RWPE2 (cell line): Measurements from ENCODE around the gene RPP14.

Experiments
- ATAC-seq: fragments of 200-7000 bp; cut with Tn5 transposase; 3 replicates; pipeline ENCODE4 v1.9.1; 2021; ENCODE audit warnings: low read depth
- DNase-seq: peaks from one replicate; pipeline ENCODE4 v3.0.0-alpha.2; 2020; ENCODE audit warnings: low spot score
- H3K27ac ChIP-seq: fragments of 450-650 bp; 2 replicates; pipeline ENCODE4 v1.5.1; 2017; ENCODE audit warnings: mild to moderate bottlenecking; ENCODE audit not compliant: poor library complexity, severe bottlenecking
- H3K27me3 ChIP-seq: fragments of 250-450 bp; sonication (Bioruptor Pico); 2 replicates; pipeline ENCODE4 v1.5.1; 2021; ENCODE audit warnings: mild to moderate bottlenecking, moderate library complexity; ENCODE audit not compliant: insufficient read depth, poor library complexity, severe bottlenecking
- H3K36me3 ChIP-seq: fragments of 250-450 bp; sonication (Bioruptor Pico); 2 replicates; pipeline ENCODE4 v1.5.1; 2020; ENCODE audit warnings: low read depth, mild to moderate bottlenecking, moderate library complexity
- H3K4me1 ChIP-seq: fragments of 250-450 bp; sonication (Bioruptor Pico); 2 replicates; pipeline ENCODE4 v1.5.1; 2021; ENCODE audit warnings: mild to moderate bottlenecking, moderate library complexity; ENCODE audit not compliant: insufficient read depth, poor library complexity, severe bottlenecking
- H3K4me3 ChIP-seq: fragments of 250-450 bp; sonication (Bioruptor Pico); 2 replicates; pipeline ENCODE4 v1.5.1; 2021; ENCODE audit warnings: mild to moderate bottlenecking, moderate library complexity; ENCODE audit not compliant: severe bottlenecking
- H3K9me3 ChIP-seq: fragments of 250-450 bp; sonication (Bioruptor Pico); 2 replicates; pipeline ENCODE4 v1.5.1; 2021; ENCODE audit warnings: mild to moderate bottlenecking, moderate library complexity; ENCODE audit not compliant: severe bottlenecking
- TF ChIP-seq, protein P1 (sequence below): fragments of 450-650 bp; IDR thresholded peaks from one replicate; pipeline ENCODE4 v1.5.1; 2017; ENCODE audit warnings: mild to moderate bottlenecking, moderate library complexity; ENCODE audit not compliant: poor library complexity, severe bottlenecking

Gene RPP14

DNA sequence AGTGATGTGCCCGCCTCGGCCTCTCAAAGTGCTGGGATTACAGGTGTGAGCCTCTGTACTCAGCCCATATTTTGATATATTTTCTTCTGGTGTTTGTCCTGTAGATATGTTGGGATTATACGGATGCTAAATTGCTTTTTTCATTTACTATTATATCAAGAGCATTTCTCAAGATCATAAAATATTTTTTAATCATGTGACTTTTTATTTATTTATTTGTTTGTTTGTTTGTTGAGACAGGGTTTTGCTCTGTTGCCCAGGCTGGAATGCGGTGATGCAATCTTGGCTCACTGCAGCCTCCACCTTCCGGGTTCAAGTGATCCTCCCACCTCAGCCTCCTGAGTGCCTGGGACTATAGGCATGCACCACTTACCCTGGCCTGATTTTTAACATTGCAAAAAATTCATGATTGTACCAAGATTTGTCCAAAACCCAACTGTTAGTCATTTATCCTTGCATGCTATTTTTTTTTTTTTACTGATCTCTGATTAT is 23.9 kb downstream of the RPP14 start:
- H3K27me3 ChIP-seq: no peaks in the 10 kb centered on the region
- ATAC-seq: no peak
- H3K27ac ChIP-seq: no peak overlapping the region
- DNase-seq: no peak
- H3K9me3 ChIP-seq: no peaks in the 10 kb centered on the region
- TF ChIP-seq, protein P1, sequence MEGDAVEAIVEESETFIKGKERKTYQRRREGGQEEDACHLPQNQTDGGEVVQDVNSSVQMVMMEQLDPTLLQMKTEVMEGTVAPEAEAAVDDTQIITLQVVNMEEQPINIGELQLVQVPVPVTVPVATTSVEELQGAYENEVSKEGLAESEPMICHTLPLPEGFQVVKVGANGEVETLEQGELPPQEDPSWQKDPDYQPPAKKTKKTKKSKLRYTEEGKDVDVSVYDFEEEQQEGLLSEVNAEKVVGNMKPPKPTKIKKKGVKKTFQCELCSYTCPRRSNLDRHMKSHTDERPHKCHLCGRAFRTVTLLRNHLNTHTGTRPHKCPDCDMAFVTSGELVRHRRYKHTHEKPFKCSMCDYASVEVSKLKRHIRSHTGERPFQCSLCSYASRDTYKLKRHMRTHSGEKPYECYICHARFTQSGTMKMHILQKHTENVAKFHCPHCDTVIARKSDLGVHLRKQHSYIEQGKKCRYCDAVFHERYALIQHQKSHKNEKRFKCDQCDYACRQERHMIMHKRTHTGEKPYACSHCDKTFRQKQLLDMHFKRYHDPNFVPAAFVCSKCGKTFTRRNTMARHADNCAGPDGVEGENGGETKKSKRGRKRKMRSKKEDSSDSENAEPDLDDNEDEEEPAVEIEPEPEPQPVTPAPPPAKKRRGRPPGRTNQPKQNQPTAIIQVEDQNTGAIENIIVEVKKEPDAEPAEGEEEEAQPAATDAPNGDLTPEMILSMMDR: no peak
- H3K4me1 ChIP-seq: peaks cover 14% of the 10 kb centered on the region
- no peak overlapping the region for H3K4me3 ChIP-seq
- H3K36me3 ChIP-seq: no peaks in the 10 kb centered on the region

DNA sequence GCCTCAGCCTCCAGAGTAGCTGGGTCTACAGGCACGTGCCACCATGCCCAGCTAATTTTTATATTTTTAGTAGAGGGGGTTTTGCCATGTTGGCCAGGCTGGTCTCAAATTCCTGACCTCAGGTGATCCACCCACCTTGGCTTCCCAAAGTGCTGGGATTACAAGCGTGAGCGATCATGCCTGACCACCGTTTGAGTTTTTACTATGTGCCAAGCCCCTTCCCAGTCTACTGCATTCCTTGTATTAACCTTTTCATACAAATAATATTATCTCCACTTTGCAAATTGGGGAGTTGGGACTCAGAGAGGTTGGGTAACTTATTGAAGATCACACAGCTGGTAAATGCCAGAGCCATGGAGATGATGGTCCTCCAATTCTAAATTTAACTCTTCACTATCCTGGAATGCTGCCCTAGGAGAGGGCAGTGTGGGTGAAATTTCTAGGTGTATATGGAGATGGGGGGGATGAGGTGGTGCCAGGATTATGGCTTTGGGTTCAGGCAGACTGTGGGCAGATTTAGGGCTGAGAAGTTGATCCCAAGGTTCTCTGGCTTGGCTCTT is 25.6 kb downstream of the RPP14 start:
- Histone ChIP-seq H3K36me3 (no peaks in the 10 kb centered on the region), H3K9me3 (no peaks in the 10 kb centered on the region), H3K4me1 (peaks cover 18% of the 10 kb centered on the region), H3K27ac (no peak overlapping the region), H3K4me3 (no peak overlapping the region), H3K27me3 (no peaks in the 10 kb centered on the region)
- TF ChIP-seq, protein P1: no peak
- no peak for DNase-seq
- ATAC-seq: no peak

DNA sequence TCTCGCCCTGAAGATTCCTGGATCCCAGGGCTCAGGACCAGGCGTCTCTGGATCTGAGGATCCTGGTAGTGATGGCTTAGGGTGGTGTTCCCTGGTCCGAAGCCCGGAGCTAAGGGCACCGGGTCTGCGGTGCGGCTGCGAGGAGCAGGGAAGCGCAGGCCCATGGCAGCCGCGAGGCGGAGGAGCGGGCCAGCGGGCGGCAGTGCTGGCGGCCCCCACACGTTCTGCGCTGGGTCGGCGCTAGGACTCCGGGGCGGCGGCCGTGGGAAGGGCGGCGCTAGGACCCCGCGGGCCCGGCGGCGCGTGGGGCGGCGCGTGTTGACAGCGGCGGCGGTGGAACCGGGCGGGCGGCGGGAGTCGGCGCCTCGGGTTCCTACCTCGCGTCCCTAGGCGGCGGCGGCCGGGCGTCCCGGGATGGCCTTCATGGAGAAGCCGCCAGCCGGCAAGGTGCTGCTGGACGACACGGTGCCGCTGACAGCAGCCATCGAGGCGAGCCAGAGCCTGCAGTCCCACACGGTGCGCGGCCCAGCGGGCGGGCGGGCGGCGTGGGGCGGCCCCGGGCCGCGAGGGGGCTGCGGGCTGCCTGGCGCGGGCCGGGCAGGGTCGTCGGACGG is 26.6 kb downstream of the RPP14 start, which contains the start of gene PXK:
TSS of gene PXK (plus strand) at position 318 of the 614 bp plus-strand sequence. CDS start at position 415, 97 bp downstream.
- TF ChIP-seq, protein P1: no peak
- Histone ChIP-seq H3K4me3 (peak within 1 kb of the TSS; percentile 92), H3K9me3 (no peaks in the 10 kb centered on the region), H3K27me3 (no peaks in the 10 kb centered on the region), H3K27ac (no peak within 1 kb of the TSS), H3K4me1 (peaks cover 18% of the 10 kb centered on the region), H3K36me3 (no peaks in the 10 kb centered on the region)
- DNase-seq (peak; percentile 68), ATAC-seq (peak; percentile 79)

DNA sequence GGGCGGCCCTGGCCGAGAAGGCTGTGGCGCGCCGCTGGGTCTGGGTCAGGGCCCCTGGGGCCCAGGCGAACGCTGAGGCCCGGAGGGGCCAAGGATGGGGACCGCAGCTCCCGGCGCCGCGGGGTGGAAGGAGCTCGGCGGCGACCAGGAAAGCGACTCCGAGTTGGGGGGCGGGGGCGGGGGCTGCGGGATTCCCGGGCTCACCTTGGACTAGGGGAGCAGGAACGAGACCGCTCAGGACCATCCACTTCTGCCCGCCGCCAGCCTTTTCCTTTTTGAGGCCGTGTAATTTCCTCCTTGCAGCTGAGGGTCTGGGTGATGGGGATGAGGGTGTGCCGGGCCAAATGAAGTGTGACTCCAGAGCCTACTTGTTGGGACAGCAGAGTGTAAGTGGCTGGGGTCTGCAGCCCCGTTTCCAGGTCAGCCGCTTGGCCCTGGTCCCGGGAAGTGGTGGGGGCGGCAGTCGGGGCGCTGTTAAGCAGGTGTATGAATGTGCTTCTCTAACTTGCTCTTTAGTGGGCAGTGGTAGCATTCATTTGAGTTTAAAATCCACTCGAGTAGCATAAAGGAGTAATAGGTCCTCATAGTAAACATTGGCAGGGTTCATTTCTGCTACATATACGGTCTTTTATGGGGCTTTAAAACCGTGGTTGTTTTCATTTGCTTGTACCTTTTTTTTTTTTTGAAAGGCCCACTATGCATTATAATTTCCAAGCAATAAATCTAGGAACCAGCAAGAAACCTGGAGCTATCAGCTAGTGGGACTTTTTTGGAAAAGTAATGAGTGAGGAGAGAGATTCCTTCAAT is 27.4 kb downstream of the RPP14 start:
- peak; percentile 35 for ATAC-seq
- H3K27me3 ChIP-seq: no peaks in the 10 kb centered on the region
- H3K9me3 ChIP-seq: no peaks in the 10 kb centered on the region
- TF ChIP-seq, protein P1: no peak
- no peak for DNase-seq
- no peaks in the 10 kb centered on the region for H3K36me3 ChIP-seq
- peak overlapping the region; percentile 92 for H3K4me3 ChIP-seq
- H3K4me1 ChIP-seq: peaks cover 18% of the 10 kb centered on the region
- no peak overlapping the region for H3K27ac ChIP-seq
